ENCODE results near the gene LIF.

Gene LIF

DNA sequence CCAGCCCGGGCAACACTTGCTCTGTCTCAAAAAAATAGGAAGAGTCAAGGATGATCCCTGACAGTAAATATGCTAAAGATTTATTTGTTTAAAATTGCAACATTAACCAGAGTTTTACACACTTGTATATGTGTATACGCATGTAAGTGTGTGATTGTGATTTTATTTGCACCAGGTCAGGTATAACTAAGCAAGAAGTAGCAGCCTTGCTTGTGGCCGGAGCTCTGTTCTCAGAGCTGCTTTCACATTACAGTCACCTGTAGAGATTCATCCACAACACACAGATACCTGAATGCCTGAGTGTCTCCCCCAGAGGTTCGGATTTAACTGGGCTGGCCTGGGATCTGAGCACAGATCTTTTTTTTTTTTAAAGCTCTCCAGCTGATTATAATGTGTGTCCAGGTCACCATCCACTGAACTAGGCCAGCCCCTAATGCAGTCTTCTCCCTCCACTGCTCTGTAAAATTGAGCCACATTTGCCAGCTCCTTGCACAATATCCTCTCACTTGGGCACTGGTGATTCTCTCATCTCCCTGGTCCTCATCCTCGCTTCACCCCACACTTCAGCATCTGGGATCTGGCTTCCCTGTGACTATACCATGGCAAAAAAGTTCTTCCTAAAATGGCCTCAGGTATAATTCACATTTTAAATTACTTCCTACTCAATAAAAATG, 48.3 kb downstream of the LIF start:
- no peak overlapping the region for H3K27ac ChIP-seq
- TF ChIP-seq, protein P1, sequence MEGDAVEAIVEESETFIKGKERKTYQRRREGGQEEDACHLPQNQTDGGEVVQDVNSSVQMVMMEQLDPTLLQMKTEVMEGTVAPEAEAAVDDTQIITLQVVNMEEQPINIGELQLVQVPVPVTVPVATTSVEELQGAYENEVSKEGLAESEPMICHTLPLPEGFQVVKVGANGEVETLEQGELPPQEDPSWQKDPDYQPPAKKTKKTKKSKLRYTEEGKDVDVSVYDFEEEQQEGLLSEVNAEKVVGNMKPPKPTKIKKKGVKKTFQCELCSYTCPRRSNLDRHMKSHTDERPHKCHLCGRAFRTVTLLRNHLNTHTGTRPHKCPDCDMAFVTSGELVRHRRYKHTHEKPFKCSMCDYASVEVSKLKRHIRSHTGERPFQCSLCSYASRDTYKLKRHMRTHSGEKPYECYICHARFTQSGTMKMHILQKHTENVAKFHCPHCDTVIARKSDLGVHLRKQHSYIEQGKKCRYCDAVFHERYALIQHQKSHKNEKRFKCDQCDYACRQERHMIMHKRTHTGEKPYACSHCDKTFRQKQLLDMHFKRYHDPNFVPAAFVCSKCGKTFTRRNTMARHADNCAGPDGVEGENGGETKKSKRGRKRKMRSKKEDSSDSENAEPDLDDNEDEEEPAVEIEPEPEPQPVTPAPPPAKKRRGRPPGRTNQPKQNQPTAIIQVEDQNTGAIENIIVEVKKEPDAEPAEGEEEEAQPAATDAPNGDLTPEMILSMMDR (conservative IDR thresholded peaks at IDR 0.05): no peak

DNA sequence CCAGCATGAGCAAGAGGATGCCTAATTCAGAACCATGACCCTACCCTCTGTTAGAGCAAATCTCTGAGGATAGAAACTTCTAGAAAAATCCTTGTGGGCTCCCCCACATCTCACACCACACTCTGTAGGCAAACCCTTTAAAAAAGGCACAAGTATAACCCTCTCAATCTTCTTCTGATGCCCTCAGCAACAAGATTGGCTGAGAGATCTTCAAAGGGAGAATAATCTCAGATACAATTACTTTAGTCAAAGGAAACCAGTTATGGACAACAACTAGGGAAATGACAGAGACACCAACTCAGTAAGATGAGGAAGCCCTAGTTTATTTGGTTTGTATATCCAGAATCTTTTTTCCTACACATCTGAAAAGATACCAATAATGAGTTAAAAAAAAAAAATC, 49.2 kb downstream of the LIF start:
- TF ChIP-seq, protein P1 (conservative IDR thresholded peaks at IDR 0.05): no peak
- no peak overlapping the region for H3K27ac ChIP-seq

DNA sequence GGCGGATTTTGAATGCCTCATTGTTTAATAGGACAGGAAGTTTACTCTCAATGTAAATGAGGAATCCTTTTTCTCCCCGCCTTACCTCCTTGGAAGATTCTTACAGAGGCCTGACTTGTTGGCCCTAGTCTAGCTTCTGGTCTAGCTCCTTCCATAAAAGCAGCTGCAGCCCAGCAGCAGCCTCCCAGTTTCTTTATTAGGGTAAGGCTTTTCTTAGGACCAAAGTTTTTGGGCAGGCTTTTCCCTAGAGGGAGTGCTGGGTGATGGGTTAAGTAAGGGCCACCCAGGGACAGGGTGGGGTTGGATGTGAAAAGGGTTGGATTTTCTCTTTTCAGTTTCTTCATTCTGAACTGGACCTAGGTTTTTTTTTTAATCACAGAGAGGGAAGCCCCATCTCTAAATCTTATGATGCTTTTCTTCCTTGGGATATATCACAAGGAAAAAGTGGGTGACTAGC, 49.7 kb downstream of the LIF start:
- TF ChIP-seq, protein P1 (conservative IDR thresholded peaks at IDR 0.05): no peak

DNA sequence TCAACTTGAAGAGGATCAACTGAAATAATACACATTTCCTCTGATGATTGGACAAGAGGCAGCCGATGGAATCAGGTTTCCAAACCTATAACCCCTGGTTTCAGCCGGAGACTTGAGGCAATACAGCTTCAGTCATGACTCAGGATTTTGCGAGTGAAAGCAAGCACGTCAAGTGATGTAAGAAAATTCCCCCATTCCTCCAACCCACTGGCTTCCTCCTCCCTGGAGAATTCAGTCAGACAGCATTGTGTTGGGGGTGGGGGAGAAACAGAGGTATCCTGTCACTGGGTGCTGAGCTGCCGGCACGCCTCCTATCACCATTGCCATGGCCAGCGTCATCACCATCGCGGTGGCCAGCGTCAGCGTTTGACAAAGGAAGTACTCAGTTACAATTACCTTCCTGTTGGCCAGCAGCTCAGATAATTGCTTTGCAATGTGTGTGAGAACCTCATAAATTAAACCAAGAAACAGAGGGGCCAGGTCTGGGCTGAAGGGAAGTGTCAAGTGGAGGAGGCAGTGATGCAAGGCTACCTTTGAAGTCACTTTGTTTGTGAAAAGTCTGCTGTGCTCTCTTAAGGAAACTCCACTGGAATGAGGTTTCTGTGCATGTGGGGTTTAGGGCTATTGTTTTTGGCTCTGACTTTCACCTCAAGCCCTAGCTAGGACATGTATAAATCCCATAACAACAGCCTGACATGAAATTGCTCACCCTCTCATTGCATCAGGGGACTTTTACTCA, 50.2 kb downstream of the LIF start:
- peak overlapping the region; percentile 31; the same call in 1 of the 2 replicates for H3K27ac ChIP-seq
- TF ChIP-seq, protein P1 (conservative IDR thresholded peaks at IDR 0.05): no peak

More for the DNA sequence above, 49.7 kb downstream of the LIF start:
- peak overlapping the region; percentile 31; the same call in 1 of the 2 replicates for H3K27ac ChIP-seq

DNA sequence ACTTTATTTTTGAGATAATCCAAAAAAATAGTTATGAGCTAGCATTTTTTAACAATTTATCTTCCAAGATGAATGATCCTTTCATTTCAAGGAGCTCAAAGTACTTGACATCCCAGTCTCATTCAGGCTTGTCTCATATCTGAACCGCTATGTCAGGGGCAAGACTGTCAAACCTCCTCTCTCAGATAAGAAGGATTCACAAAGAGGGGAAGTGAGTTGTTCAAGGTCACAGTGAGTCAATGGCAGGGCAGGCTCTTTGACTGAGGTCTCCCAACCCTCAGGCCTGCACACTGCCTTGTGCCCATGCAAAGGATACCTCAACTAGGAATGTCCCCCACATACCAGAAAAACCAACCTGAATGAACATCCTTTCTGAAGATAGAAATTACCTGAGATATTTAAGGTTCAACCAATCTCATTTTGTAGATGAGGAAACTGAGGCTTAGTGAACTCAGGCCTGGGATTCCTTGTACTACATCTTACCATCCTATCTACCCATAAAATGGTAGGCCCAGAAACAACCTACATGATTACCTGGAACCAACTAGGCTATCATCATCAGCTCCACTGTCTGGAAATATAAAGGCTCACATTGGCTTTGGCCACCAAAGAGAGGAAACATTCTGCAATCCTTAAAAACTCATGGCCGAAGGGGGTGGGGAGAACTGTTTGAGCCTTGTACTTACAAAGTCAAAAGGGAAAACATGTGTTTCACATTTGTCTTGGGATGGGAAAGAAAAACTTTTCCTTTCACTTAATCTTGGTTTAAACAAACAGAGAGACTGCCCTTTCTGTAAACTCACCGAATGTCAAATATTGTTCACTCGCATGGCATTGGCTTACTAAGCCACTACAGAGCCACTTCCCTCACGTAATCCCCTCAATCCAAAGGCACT, 51.1 kb downstream of the LIF start:
- TF ChIP-seq, protein P1 (conservative IDR thresholded peaks at IDR 0.05): no peak

DNA sequence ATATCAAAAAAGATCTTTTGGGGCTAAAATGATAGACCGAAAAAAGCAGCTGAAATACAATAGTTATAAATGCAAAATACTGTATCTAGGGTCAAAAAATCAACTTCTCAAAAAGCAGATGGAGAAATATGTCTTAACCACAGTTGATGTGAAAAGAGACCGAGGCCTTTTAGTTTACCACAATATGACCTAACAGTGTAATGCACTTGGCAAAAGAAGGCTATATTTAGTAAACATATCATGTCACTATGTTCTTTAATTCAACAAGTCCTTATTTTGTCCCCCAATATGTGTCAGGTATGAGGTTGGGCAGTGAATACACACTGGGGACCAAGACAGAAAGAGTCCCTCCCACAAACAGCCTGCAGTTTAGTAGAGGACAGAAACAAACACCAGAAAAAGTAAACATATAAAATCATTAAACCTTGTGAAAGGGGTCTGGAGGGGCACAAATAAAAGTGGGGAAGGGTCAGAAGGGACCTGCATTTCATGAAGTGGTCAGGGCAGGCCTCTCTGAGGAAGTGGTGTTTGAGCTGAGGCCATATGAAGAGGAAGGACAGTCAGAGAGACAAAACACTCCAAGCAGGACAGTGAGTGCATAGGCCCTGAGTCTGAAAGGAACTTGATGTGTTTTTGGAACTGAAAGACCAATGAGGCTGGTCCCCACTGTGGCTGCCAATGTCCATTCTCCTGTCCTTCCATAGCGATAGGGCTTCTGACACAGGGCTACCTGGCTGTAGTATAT, 53.4 kb downstream of the LIF start:
- no peak overlapping the region for H3K27ac ChIP-seq

More for the DNA sequence above, 51.1 kb downstream of the LIF start:
- H3K27ac ChIP-seq: peak overlapping the region; percentile 31; the same call in 1 of the 2 replicates

More for the DNA sequence above, 53.4 kb downstream of the LIF start:
- TF ChIP-seq, protein P1 (conservative IDR thresholded peaks at IDR 0.05): no peak
